Parathyroid adenoma (tissue), 2 donors: Measurements from ENCODE around the gene ACOT12.

Experiments used
- H2AFZ ChIP-seq: fragments of 300-600 bp; sonication (generic); one replicate; pipeline ENCODE4 v1.7.0; 2017; ENCODE audit warnings: antibody characterized with exemption, mild to moderate bottlenecking
- H3K27ac ChIP-seq: fragments of 300-600 bp; sonication (generic); one replicate; pipeline ENCODE4 v1.7.0; 2017
- H3K27me3 ChIP-seq: fragments of 300-600 bp; sonication (generic); one replicate; pipeline ENCODE4 v1.7.0; 2017; ENCODE audit warnings: low read length; ENCODE audit not compliant: control insufficient read depth, insufficient read depth
- H3K36me3 ChIP-seq: fragments of 300-600 bp; sonication (generic); one replicate; pipeline ENCODE4 v1.7.0; 2017; ENCODE audit warnings: low read length; ENCODE audit not compliant: control insufficient read depth, insufficient read depth
- H3K4me1 ChIP-seq: fragments of 300-600 bp; sonication (generic); one replicate; pipeline ENCODE4 v1.7.0; 2017; ENCODE audit warnings: control low read depth
- H3K4me2 ChIP-seq: fragments of 300-600 bp; sonication (generic); one replicate; pipeline ENCODE4 v1.7.0; 2017; ENCODE audit warnings: low read length
- H3K4me3 ChIP-seq: fragments of 300-600 bp; sonication (generic); one replicate; pipeline ENCODE4 v1.7.0; 2017; ENCODE audit warnings: low read depth, low read length
- H3K79me2 ChIP-seq: fragments of 300-600 bp; sonication (generic); one replicate; pipeline ENCODE4 v1.7.0; 2017; ENCODE audit warnings: control low read depth
- H3K9ac ChIP-seq: fragments of 300-600 bp; sonication (generic); one replicate; pipeline ENCODE4 v1.7.0; 2017; ENCODE audit warnings: mild to moderate bottlenecking
- H3K9me3 ChIP-seq: fragments of 300-600 bp; sonication (generic); one replicate; pipeline ENCODE4 v1.7.0; 2017; ENCODE audit warnings: low read length; ENCODE audit not compliant: control insufficient read depth
- TF ChIP-seq, protein P1 (sequence below): fragments of 300-600 bp; sonication (generic); IDR thresholded peaks from one replicate; pipeline ENCODE4 v1.7.0; 2017; ENCODE audit warnings: antibody characterized with exemption, mild to moderate bottlenecking
- donor health status: primary hyperparathyroidism.

Gene ACOT12

GRCh38 chr5:81370912-81371311 lies 23.0 kb downstream of the ACOT12 start:
- no peak overlapping the region for H3K27ac ChIP-seq
- H3K27me3 ChIP-seq: no peaks in the 10 kb centered on the region
- H3K4me2 ChIP-seq: no peak overlapping the region
- no peaks in the 10 kb centered on the region for H3K36me3 ChIP-seq
- no peaks in the 10 kb centered on the region for H3K4me1 ChIP-seq
- H3K9me3 ChIP-seq: no peaks in the 10 kb centered on the region
- no peak overlapping the region for H3K4me3 ChIP-seq
- H3K79me2 ChIP-seq: no peaks in the 10 kb centered on the region
- no peak overlapping the region for H2AFZ ChIP-seq
- TF ChIP-seq, protein P1, sequence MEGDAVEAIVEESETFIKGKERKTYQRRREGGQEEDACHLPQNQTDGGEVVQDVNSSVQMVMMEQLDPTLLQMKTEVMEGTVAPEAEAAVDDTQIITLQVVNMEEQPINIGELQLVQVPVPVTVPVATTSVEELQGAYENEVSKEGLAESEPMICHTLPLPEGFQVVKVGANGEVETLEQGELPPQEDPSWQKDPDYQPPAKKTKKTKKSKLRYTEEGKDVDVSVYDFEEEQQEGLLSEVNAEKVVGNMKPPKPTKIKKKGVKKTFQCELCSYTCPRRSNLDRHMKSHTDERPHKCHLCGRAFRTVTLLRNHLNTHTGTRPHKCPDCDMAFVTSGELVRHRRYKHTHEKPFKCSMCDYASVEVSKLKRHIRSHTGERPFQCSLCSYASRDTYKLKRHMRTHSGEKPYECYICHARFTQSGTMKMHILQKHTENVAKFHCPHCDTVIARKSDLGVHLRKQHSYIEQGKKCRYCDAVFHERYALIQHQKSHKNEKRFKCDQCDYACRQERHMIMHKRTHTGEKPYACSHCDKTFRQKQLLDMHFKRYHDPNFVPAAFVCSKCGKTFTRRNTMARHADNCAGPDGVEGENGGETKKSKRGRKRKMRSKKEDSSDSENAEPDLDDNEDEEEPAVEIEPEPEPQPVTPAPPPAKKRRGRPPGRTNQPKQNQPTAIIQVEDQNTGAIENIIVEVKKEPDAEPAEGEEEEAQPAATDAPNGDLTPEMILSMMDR: no peak
- no peak overlapping the region for H3K9ac ChIP-seq

DNA sequence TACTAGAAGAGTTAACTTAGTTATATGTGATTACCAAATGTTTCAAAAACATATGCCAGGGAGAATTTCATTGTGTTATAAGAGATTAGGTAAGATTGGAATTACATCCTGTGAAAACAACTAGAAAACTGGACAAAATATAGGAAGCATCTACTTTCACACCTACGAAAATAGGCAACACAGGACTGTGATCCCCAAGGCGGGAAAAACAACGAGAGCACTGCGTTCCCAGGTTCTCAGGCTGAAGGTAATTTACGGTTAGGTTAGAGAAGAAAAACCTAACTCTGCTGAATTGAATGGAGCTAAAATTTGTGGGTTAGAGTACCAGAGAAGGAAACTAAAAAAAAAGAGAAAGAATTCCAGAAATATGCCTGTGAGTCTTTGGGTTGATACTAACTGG lies 28.4 kb downstream of the ACOT12 start:
- TF ChIP-seq, protein P1: no peak
- Histone ChIP-seq H3K9me3 (no peaks in the 10 kb centered on the region), H3K4me2 (no peak overlapping the region), H3K9ac (no peak overlapping the region), H3K79me2 (no peaks in the 10 kb centered on the region), H3K27me3 (no peaks in the 10 kb centered on the region), H3K27ac (no peak overlapping the region), H3K4me1 (peaks cover 4% of the 10 kb centered on the region), H3K4me3 (no peak overlapping the region), H3K36me3 (no peaks in the 10 kb centered on the region), H2AFZ (no peak overlapping the region)

- Histone ChIP-seq H3K27me3 (no peaks in the 10 kb centered on the region), H3K36me3 (no peaks in the 10 kb centered on the region), H3K4me2 (no peak overlapping the region), H3K4me1 (peaks cover 4% of the 10 kb centered on the region), H3K79me2 (no peaks in the 10 kb centered on the region), H3K4me3 (no peak overlapping the region), H3K27ac (no peak overlapping the region), H3K9me3 (no peaks in the 10 kb centered on the region), H3K9ac (no peak overlapping the region), H2AFZ (peak overlapping the region; percentile 6)
- TF ChIP-seq, protein P1: no peak
Observed at GRCh38 chr5:81363093-81363871, 30.7 kb downstream of the ACOT12 start.

DNA sequence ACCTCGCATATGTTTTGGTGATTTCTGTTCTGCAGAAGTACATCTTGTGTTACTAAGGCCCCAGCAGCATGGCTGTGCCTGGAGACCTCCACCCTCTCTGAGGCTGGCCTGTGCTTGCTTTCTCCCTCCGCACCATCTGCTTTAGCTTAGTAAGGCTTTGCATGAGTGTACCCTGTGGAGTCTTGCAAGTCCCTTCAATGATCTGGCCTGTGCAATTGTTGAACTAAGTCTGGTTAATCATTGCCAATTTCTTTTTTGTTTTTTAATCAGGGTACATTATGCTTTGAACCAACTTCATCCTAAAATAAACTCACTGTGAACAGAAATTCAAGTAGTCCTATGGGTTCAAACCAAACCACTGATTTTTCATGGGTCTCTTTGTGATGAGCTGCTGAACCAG lies 32.3 kb downstream of the ACOT12 start:
- Histone ChIP-seq H3K27ac (no peak overlapping the region), H3K9me3 (no peaks in the 10 kb centered on the region), H3K27me3 (no peaks in the 10 kb centered on the region), H3K4me3 (no peak overlapping the region), H2AFZ (no peak overlapping the region), H3K4me2 (no peak overlapping the region), H3K4me1 (peaks cover 4% of the 10 kb centered on the region), H3K36me3 (no peaks in the 10 kb centered on the region), H3K79me2 (no peaks in the 10 kb centered on the region), H3K9ac (no peak overlapping the region)
- TF ChIP-seq, protein P1: no peak

DNA sequence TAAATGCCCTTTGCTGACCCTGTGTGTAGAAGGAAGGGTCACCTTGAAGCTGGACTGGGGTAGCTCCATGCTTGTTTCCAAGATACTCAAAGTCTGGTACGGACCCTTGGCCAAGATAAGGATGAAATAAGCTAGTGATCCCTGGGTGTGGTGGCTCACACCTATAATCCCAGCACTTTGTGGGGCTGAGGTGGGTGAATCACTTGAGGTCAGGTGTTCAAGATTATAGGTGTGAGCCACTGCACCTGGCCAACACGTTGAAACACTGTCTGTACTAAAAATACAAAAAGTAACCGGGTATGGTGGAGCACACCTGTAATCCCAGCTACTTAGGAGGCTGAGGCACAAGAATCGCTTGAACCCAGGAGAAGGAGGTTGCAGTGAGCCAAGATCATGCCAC lies 33.3 kb downstream of the ACOT12 start:
- no peak overlapping the region for H3K4me2 ChIP-seq
- H3K4me3 ChIP-seq: no peak overlapping the region
- TF ChIP-seq, protein P1: no peak

More for the DNA sequence above, 33.3 kb downstream of the ACOT12 start:
- no peak overlapping the region for H3K9ac ChIP-seq
- H3K27me3 ChIP-seq: no peaks in the 10 kb centered on the region
- H3K36me3 ChIP-seq: no peaks in the 10 kb centered on the region
- H3K9me3 ChIP-seq: no peaks in the 10 kb centered on the region
- no peaks in the 10 kb centered on the region for H3K79me2 ChIP-seq
- no peak overlapping the region for H2AFZ ChIP-seq
- peaks cover 4% of the 10 kb centered on the region for H3K4me1 ChIP-seq
- H3K27ac ChIP-seq: no peak overlapping the region
